Endothelial cell of umbilical vein (primary cell): ENCODE measurements around the gene THNSL1.

Experiments
- EZH2 ChIP-seq: IDR thresholded peaks from 2 replicates; pipeline ENCODE4 v1.6.1; 2012; ENCODE audit warnings: borderline replicate concordance, low read depth, mild to moderate bottlenecking, moderate library complexity, low read length, inconsistent platforms; ENCODE audit not compliant: severe bottlenecking
- POLR2A ChIP-seq: IDR thresholded peaks from 2 replicates; pipeline ENCODE4 v1.6.1; 2012; ENCODE audit warnings: low read depth, mild to moderate bottlenecking, control low read depth, low read length
- POLR2AphosphoS5 ChIP-seq: IDR thresholded peaks from 2 replicates; pipeline ENCODE4 v1.6.1; 2012; ENCODE audit warnings: low read depth, mild to moderate bottlenecking, control low read depth, low read length, moderate library complexity; ENCODE audit not compliant: insufficient read depth
- TF ChIP-seq, protein P1 (sequence below), 2 donors: IDR thresholded peaks; 1 replicate in 1 of 2; 2 replicates in 1 of 2; pipeline ENCODE4 v1.5.1; 2011; ENCODE audit warnings: low read length in 2 of 2, mild to moderate bottlenecking in 2 of 2, moderate library complexity in 2 of 2, control low read depth in 1 of 2, inconsistent platforms in 1 of 2, low read depth in 1 of 2; ENCODE audit not compliant: insufficient read depth in 1 of 2; ENCODE audit errors: extremely low read depth in 1 of 2
- TF ChIP-seq, protein P2 (sequence below): IDR thresholded peaks from 2 replicates; pipeline ENCODE4 v1.6.1; 2011; ENCODE audit not compliant: insufficient read depth, insufficient read length

- TF ChIP-seq, protein P1, sequence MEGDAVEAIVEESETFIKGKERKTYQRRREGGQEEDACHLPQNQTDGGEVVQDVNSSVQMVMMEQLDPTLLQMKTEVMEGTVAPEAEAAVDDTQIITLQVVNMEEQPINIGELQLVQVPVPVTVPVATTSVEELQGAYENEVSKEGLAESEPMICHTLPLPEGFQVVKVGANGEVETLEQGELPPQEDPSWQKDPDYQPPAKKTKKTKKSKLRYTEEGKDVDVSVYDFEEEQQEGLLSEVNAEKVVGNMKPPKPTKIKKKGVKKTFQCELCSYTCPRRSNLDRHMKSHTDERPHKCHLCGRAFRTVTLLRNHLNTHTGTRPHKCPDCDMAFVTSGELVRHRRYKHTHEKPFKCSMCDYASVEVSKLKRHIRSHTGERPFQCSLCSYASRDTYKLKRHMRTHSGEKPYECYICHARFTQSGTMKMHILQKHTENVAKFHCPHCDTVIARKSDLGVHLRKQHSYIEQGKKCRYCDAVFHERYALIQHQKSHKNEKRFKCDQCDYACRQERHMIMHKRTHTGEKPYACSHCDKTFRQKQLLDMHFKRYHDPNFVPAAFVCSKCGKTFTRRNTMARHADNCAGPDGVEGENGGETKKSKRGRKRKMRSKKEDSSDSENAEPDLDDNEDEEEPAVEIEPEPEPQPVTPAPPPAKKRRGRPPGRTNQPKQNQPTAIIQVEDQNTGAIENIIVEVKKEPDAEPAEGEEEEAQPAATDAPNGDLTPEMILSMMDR (IDR thresholded peaks at IDR 0.05; ENCODE audit: extremely low read depth in 1 of 2, insufficient read depth in 1 of 2, low read depth in 1 of 2, low read length in 2 of 2), result no peak
- TF ChIP-seq POLR2A, result no peak
- no peak for TF ChIP-seq EZH2
- TF ChIP-seq POLR2AphosphoS5, result no peak
- TF ChIP-seq, protein P2, sequence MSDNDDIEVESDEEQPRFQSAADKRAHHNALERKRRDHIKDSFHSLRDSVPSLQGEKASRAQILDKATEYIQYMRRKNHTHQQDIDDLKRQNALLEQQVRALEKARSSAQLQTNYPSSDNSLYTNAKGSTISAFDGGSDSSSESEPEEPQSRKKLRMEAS, result no peak
Measured at GRCh38 chr10:24971374-24971773, 45.0 kb upstream of the THNSL1 start.
